K562 (cell line): Measurements from ENCODE around the gene ZC3H10. TPM values are rescaled to one million over a fixed set of nuclear protein-coding genes. Genes with fewer than 3 reads are reported as not detected.
A peak's percentile ranks its signal among the peaks of the same experiment; 100 is the strongest.

ENCODE experiments used
- ARID1B ChIP-seq: fragments of 450-650 bp; IDR thresholded peaks from 2 replicates; pipeline ENCODE4 v1.6.1; 2016; ENCODE audit warnings: antibody characterized with exemption, mild to moderate bottlenecking, inconsistent platforms
- ATF3 ChIP-seq, 2 experiments: fragments of 450-650 bp in 1 of 2; sonication (generic) in 1 of 2; formaldehyde crosslinking in 1 of 2; IDR thresholded peaks in 1 of 2; conservative IDR thresholded peaks in 1 of 2; 2 replicates each; pipeline versions ENCODE4 v1.6.1 to v1.8.1; 2016 to 2023; ENCODE audit warnings: mild to moderate bottlenecking in 2 of 2, moderate library complexity in 2 of 2, inconsistent platforms in 1 of 2, missing genetic modification reagents in 1 of 2
- BCOR ChIP-seq: fragments of 450-650 bp; IDR thresholded peaks from 2 replicates; pipeline ENCODE4 v1.6.1; 2016
- CREM ChIP-seq: IDR thresholded peaks from 2 replicates; pipeline ENCODE4 v1.6.1; 2014; ENCODE audit warnings: antibody characterized with exemption, low read depth
- DPF2 ChIP-seq: fragments of 450-650 bp; IDR thresholded peaks from 2 replicates; pipeline ENCODE4 v1.6.1; 2016
- ESRRA ChIP-seq: fragments of 450-650 bp; IDR thresholded peaks from 2 replicates; pipeline ENCODE4 v1.6.1; 2014; ENCODE audit warnings: low read depth, mild to moderate bottlenecking, moderate library complexity, borderline replicate concordance
- ESRRB ChIP-seq: fragments of 250-450 bp; sonication (Bioruptor Pico); IDR thresholded peaks from 2 replicates; pipeline ENCODE4 v1.5.0; 2020; ENCODE audit warnings: mild to moderate bottlenecking, moderate library complexity, borderline replicate concordance
- FOXA3 ChIP-seq, 2 experiments: fragments of 450-650 bp in 1 of 2; sonication (generic) in 1 of 2; formaldehyde crosslinking; IDR thresholded peaks in 1 of 2; conservative IDR thresholded peaks in 1 of 2; 2 replicates each; pipeline versions ENCODE4 v1.4.0 to v1.8.0; 2020 to 2022; ENCODE audit warnings: mild to moderate bottlenecking in 2 of 2, missing genetic modification reagents in 1 of 2
- FOXP4 ChIP-seq: sonication (generic); formaldehyde crosslinking; IDR thresholded peaks from 2 replicates; pipeline ENCODE4 v1.8.0; 2022; ENCODE audit warnings: mild to moderate bottlenecking, missing genetic modification reagents, borderline replicate concordance
- GATAD2B ChIP-seq: fragments of 450-650 bp; IDR thresholded peaks from 2 replicates; pipeline ENCODE4 v1.6.1; 2017; ENCODE audit warnings: mild to moderate bottlenecking, borderline replicate concordance
- HMG20B ChIP-seq: fragments of 250-450 bp; sonication (Bioruptor Pico); IDR thresholded peaks from 2 replicates; pipeline ENCODE4 v1.5.0; 2021; ENCODE audit warnings: mild to moderate bottlenecking
- HNRNPK ChIP-seq: fragments of 200-400 bp; formaldehyde crosslinking; IDR thresholded peaks from one replicate; pipeline ENCODE4 v1.6.1; 2018; ENCODE audit warnings: mild to moderate bottlenecking, low read depth, low read length; ENCODE audit not compliant: poor library complexity, severe bottlenecking
- KDM1A ChIP-seq, 2 experiments: fragments of 450-650 bp; IDR thresholded peaks; 2 replicates each; pipeline ENCODE4 v1.6.1; 2016; ENCODE audit warnings: mild to moderate bottlenecking in 2 of 2
- NFE2 ChIP-seq: IDR thresholded peaks from 2 replicates; pipeline ENCODE4 v1.6.1; 2014; ENCODE audit warnings: antibody characterized with exemption, low read depth
- PCBP2 ChIP-seq: fragments of 200-400 bp; formaldehyde crosslinking; IDR thresholded peaks from 2 replicates; pipeline ENCODE4 v1.6.1; 2018; ENCODE audit warnings: low read length, low read depth, mild to moderate bottlenecking, moderate library complexity; ENCODE audit not compliant: poor library complexity, severe bottlenecking
- PKNOX1 ChIP-seq: fragments of 450-650 bp; IDR thresholded peaks from 2 replicates; pipeline ENCODE4 v1.6.1; 2016
- PTRF ChIP-seq: fragments of 450-650 bp; IDR thresholded peaks from 2 replicates; pipeline ENCODE4 v1.6.1; 2016; ENCODE audit warnings: mild to moderate bottlenecking, missing genetic modification characterization, missing compliant biosample characterization
- RCOR1 ChIP-seq, 2 experiments: IDR thresholded peaks; 2 replicates each; pipeline ENCODE4 v1.6.1; 2012; ENCODE audit warnings: low read depth in 2 of 2, low read length in 2 of 2, borderline replicate concordance in 1 of 2, improper control_type of control experiment in 1 of 2
- SMARCA4 ChIP-seq: fragments of 450-650 bp; IDR thresholded peaks from 2 replicates; pipeline ENCODE4 v1.6.1; 2016
- SOX6 ChIP-seq: fragments of 450-650 bp; IDR thresholded peaks from 2 replicates; pipeline ENCODE4 v1.6.1; 2014; ENCODE audit warnings: mild to moderate bottlenecking
- TEAD4 ChIP-seq, 2 experiments: sonication (generic) in 1 of 2; formaldehyde crosslinking in 1 of 2; IDR thresholded peaks; 2 replicates each; pipeline versions ENCODE4 v1.6.1 to v1.8.0; 2012 to 2022; ENCODE audit warnings: borderline replicate concordance in 1 of 2, inconsistent platforms in 1 of 2, low read length in 1 of 2, mild to moderate bottlenecking in 1 of 2, missing genetic modification reagents in 1 of 2
- ZEB2 ChIP-seq: fragments of 450-650 bp; IDR thresholded peaks from 2 replicates; pipeline ENCODE4 v1.6.1; 2016
- ZNF347 ChIP-seq: fragments of 450-650 bp; formaldehyde crosslinking; IDR thresholded peaks from 2 replicates; pipeline ENCODE4 v1.4.0; 2020; ENCODE audit warnings: low read depth, mild to moderate bottlenecking, moderate library complexity
- ZNF699 ChIP-seq: fragments of 250-450 bp; sonication (Bioruptor Pico); IDR thresholded peaks from 2 replicates; pipeline ENCODE4 v1.8.0; 2021; ENCODE audit warnings: mild to moderate bottlenecking, moderate library complexity; ENCODE audit not compliant: insufficient replicate concordance
- polyA plus RNA-seq, 8 experiments: library from polyadenylated mRNA; depleted of rRNA in 4 of 8; stranded (reverse) in 5 of 8; unstranded in 3 of 8; fragments of >200 nt; fragmentation: Nextera tagmentation in 2 of 8; fragmentation: Illumina TruSeq in 1 of 8; extraction: Ambion mirVana in 2 of 8; extraction: Trizol in 1 of 8; gene quantifications; 2 replicates each; pipeline versions ENCODE4 v1.2.1 to v1.2.3, GENCODE V29; 2011 to 2014; ENCODE audit warnings: inconsistent platforms in 1 of 8, missing spikeins in 1 of 8
- total RNA-seq, 7 experiments: library from RNA; depleted of rRNA in 6 of 7; stranded (reverse); fragments of >200 nt in 6 of 7; fragmentation: Illumina TruSeq in 2 of 7; extraction: Trizol in 2 of 7; gene quantifications; 2 replicates each; pipeline versions ENCODE4 v1.2.1 to v1.2.3, GENCODE V29; 2011 to 2021; ENCODE audit warnings: low replicate concordance in 1 of 7
- TF ChIP-seq, protein P1 (sequence below): sonication (generic); IDR thresholded peaks from 2 replicates; pipeline ENCODE4 v1.6.1; 2016

ZC3H10 gene
- total and polyA plus RNA-seq, 9 of the 15 experiments (the other 6 are each of a cell fraction or from before 2014, with no cell fraction given), result 0.31 to 4.1 (median 1.6) TPM

DNA sequence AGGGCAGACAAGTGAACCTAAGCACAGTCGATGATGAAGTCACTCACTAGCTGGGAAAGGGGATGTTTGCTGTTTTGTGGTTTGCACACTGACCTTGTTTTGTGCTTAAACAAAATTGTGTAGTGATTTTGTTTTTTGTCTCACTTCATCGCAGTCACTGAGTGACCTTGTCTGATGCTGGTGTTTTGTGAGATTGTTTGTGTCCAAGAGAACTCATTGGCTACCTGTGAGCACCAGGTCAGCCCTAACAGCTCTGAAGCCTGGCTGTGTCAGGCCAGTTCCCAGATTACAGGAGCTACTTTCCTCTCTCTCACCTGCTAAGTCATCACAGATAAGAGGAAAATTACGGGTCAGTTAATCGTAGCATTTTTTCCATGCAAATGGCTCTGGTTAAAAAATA is 6.1 kb downstream of the ZC3H10 start (continued):
- TF ChIP-seq, protein P1, sequence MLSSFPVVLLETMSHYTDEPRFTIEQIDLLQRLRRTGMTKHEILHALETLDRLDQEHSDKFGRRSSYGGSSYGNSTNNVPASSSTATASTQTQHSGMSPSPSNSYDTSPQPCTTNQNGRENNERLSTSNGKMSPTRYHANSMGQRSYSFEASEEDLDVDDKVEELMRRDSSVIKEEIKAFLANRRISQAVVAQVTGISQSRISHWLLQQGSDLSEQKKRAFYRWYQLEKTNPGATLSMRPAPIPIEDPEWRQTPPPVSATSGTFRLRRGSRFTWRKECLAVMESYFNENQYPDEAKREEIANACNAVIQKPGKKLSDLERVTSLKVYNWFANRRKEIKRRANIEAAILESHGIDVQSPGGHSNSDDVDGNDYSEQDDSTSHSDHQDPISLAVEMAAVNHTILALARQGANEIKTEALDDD, result peak; percentile 57
- TF ChIP-seq DPF2 (peak; percentile 57), HNRNPK (no peak), SMARCA4 (peak; percentile 37; the same call in 1 of the 2 replicates), HMG20B (no peak), ZNF347 (CRISPR knock-in tag) (no peak), KDM1A (IDR thresholded peaks at IDR 0.05) (peak; percentile 71 to 72), ZNF699 (CRISPR knock-in tag) (no peak), FOXP4 (CRISPR knock-in tag) (0 out of 2 replicates have a peak, but pooled peaks have one; percentile 17), RCOR1 (IDR thresholded peaks at IDR 0.05; ENCODE audit: borderline replicate concordance in 1 of 2, low read depth in 2 of 2, low read length in 2 of 2) (peak in 1 of 2 experiments; percentile 52; a peak in 1 of 4 replicates), ESRRB (CRISPR knock-in tag) (no peak), PKNOX1 (0 out of 2 replicates have a peak, but pooled peaks have one; percentile 25), FOXA3 (CRISPR knock-in tag; conservative IDR thresholded peaks at IDR 0.05 in 1 of 2, IDR thresholded peaks at IDR 0.05 in 1 of 2) (peak; percentile 50 to 63; a peak in 2 of 4 replicates), BCOR (no peak), GATAD2B (no peak), ESRRA (peak; percentile 14; the same call in 1 of the 2 replicates), ARID1B (peak; percentile 65), ATF3 (IDR thresholded peaks at IDR 0.05) (peak; percentile 39; the same call in 1 of the 2 replicates), ATF3 (CRISPR knock-in tag; conservative IDR thresholded peaks at IDR 0.05) (no peak), CREM (0 out of 2 replicates have a peak, but pooled peaks have one; percentile 18), NFE2 (peak; percentile 62; the same call in 1 of the 2 replicates), SOX6 (peak; percentile 23; the same call in 1 of the 2 replicates), PCBP2 (no peak), TEAD4 (IDR thresholded peaks at IDR 0.05; ENCODE audit: low read length) (peak; percentile 40; the same call in 1 of the 2 replicates), TEAD4 (CRISPR knock-in tag; IDR thresholded peaks at IDR 0.05; ENCODE audit: borderline replicate concordance) (no peak), PTRF (tag) (no peak), ZEB2 (peak; percentile 73; the same call in 1 of the 2 replicates)
